GM21619 (cell line): Measurements from ENCODE around the gene ACCS.

Source experiments
- ATAC-seq: cut with Tn5 transposase; IDR thresholded peaks from one replicate; pipeline ENCODE4 v1.9.1; 2021; ENCODE audit not compliant: unreplicated experiment

Gene ACCS

DNA sequence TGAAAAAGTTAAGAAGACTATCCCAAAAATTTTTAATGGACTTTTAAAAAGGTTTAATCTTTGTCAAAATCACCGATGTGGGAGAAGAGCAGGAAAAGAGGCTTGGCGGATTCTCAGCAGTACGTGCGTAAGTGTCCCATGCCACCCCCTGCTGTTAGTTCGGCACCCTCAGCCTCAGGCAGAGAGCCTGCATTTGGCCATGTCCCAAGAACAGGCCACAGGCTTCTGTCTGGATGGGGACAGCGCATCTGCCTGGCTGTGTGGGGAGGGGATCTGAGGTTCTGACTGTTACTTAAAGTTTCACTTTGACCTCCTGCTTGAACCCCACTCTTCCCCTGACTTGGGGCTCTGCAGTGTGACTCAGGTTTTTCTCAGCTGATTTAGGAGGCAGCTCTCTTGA is 64.7 kb downstream of the ACCS start:
- ATAC-seq = no peak

GRCh38 chr11:44133335-44133946 is 67.4 kb downstream of the ACCS start:
- ATAC-seq = no peak
